Body of pancreas (tissue), 4 donors: ENCODE results near the gene DSE.
"Not testable (repeated sequence)": the region's sequence is repeated elsewhere in the genome, so short reads cannot be mapped to it uniquely, and the experiment has no call there.

Experiments used
- POLR2A ChIP-seq, 3 donors: fragments of 450-650 bp; IDR thresholded peaks; one replicate each; pipeline ENCODE4 v1.6.1; 2016; ENCODE audit warnings: antibody characterized with exemption in 3 of 3, mild to moderate bottlenecking in 2 of 3
- TF ChIP-seq, protein P1 (sequence below), 7 experiments: fragments of 450-650 bp in 4 of 7; fragments of 200-600 bp in 3 of 7; sonication (generic) in 3 of 7; IDR thresholded peaks; one replicate each; pipeline ENCODE4 v1.5.1; 2016 to 2019; ENCODE audit warnings: antibody characterized with exemption in 7 of 7

- TF ChIP-seq, protein P1, sequence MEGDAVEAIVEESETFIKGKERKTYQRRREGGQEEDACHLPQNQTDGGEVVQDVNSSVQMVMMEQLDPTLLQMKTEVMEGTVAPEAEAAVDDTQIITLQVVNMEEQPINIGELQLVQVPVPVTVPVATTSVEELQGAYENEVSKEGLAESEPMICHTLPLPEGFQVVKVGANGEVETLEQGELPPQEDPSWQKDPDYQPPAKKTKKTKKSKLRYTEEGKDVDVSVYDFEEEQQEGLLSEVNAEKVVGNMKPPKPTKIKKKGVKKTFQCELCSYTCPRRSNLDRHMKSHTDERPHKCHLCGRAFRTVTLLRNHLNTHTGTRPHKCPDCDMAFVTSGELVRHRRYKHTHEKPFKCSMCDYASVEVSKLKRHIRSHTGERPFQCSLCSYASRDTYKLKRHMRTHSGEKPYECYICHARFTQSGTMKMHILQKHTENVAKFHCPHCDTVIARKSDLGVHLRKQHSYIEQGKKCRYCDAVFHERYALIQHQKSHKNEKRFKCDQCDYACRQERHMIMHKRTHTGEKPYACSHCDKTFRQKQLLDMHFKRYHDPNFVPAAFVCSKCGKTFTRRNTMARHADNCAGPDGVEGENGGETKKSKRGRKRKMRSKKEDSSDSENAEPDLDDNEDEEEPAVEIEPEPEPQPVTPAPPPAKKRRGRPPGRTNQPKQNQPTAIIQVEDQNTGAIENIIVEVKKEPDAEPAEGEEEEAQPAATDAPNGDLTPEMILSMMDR (IDR thresholded peaks at IDR 0.05), result not testable (repeated sequence)
- TF ChIP-seq POLR2A (IDR thresholded peaks at IDR 0.05), result not testable (repeated sequence)
Measured at GRCh38 chr6:116325634-116326132, 45.1 kb upstream of the DSE start.
